NT2/D1 (cell line): ENCODE results near the gene CACNA2D3.

Experiments
- SUZ12 ChIP-seq: IDR thresholded peaks from 2 replicates; pipeline ENCODE4 v1.6.1; 2011; ENCODE audit not compliant: insufficient read length, insufficient read depth; ENCODE audit errors: extremely low read depth
- YY1 ChIP-seq: IDR thresholded peaks from 2 replicates; pipeline ENCODE4 v1.6.1; 2011; ENCODE audit not compliant: insufficient read length, insufficient read depth

GRCh38 chr3:54123776-54124196, 1.4 kb downstream of the CACNA2D3 start:
- no peak for TF ChIP-seq YY1
- TF ChIP-seq SUZ12, result no peak
